GM12878 (cell line): ENCODE results near the gene RPS2. TPM values are rescaled to one million over a fixed set of nuclear protein-coding genes. Genes with fewer than 3 reads are reported as not detected.
A peak's percentile ranks its signal among the peaks of the same experiment; 100 is the strongest.

Source experiments
- BHLHE40 ChIP-seq, 2 experiments: fragments of 450-650 bp in 1 of 2; IDR thresholded peaks; 2 replicates each; pipeline ENCODE4 v1.6.1; 2011 to 2017; ENCODE audit warnings: low read depth in 2 of 2, borderline replicate concordance in 1 of 2, improper control_type of control experiment in 1 of 2, low read length in 1 of 2, mild to moderate bottlenecking in 1 of 2
- CREB1 ChIP-seq: IDR thresholded peaks from 2 replicates; pipeline ENCODE4 v1.6.1; 2012; ENCODE audit warnings: low read depth, mild to moderate bottlenecking, inconsistent platforms
- CREM ChIP-seq: IDR thresholded peaks from 2 replicates; pipeline ENCODE4 v1.6.1; 2014; ENCODE audit warnings: antibody characterized with exemption, low read depth
- CTCF ChIP-seq, 3 experiments: IDR thresholded peaks in 2 of 3; conservative IDR thresholded peaks in 1 of 3; 2 replicates each; pipeline ENCODE4 v1.5.1; 2011; ENCODE audit warnings: low read depth in 3 of 3, low read length in 3 of 3, mild to moderate bottlenecking in 3 of 3, control low read depth in 2 of 3, moderate library complexity in 2 of 3, inconsistent platforms in 1 of 3, mixed read lengths in 1 of 3; ENCODE audit not compliant: control insufficient read depth in 2 of 3, insufficient read depth in 1 of 3; ENCODE audit errors: extremely low read depth in 1 of 3
- E2F4 ChIP-seq: IDR thresholded peaks from 2 replicates; pipeline ENCODE4 v1.6.1; 2012; ENCODE audit warnings: low read depth, low read length, improper control_type of control experiment
- MAX ChIP-seq: IDR thresholded peaks from 2 replicates; pipeline ENCODE4 v1.6.1; 2012; ENCODE audit warnings: low read depth, low read length, improper control_type of control experiment
- MYC ChIP-seq: IDR thresholded peaks from 2 replicates; pipeline ENCODE4 v1.6.1; 2011; ENCODE audit warnings: mild to moderate bottlenecking, low read length, moderate library complexity, inconsistent platforms; ENCODE audit not compliant: insufficient read depth, insufficient replicate concordance, insufficient read length, severe bottlenecking
- PBX3 ChIP-seq: IDR thresholded peaks from 2 replicates; pipeline ENCODE4 v1.6.1; 2011; ENCODE audit warnings: mild to moderate bottlenecking, low read depth, low read length, moderate library complexity; ENCODE audit not compliant: insufficient replicate concordance
- REST ChIP-seq: IDR thresholded peaks from 2 replicates; pipeline ENCODE4 v1.6.1; 2012; ENCODE audit warnings: mild to moderate bottlenecking, low read depth, low read length
- SMC3 ChIP-seq: IDR thresholded peaks from 2 replicates; pipeline ENCODE4 v1.6.1; 2011; ENCODE audit warnings: low read length, improper control_type of control experiment, borderline replicate concordance
- SP1 ChIP-seq: IDR thresholded peaks from one replicate; pipeline ENCODE4 v1.6.1; 2011; ENCODE audit warnings: low read depth, low read length
- TAF1 ChIP-seq: IDR thresholded peaks from 2 replicates; pipeline ENCODE4 v1.6.1; 2011; ENCODE audit warnings: mild to moderate bottlenecking, low read depth, low read length, borderline replicate concordance
- TBL1XR1 ChIP-seq: IDR thresholded peaks from 2 replicates; pipeline ENCODE4 v1.6.1; 2012; ENCODE audit warnings: low read depth, low read length, improper control_type of control experiment
- YY1 ChIP-seq: IDR thresholded peaks from 2 replicates; pipeline ENCODE4 v1.6.1; 2011; ENCODE audit warnings: low read depth, mild to moderate bottlenecking, low read length
- ZBTB11 ChIP-seq: fragments of 450-650 bp; formaldehyde crosslinking; IDR thresholded peaks from 2 replicates; pipeline ENCODE4 v1.5.0; 2022; ENCODE audit warnings: mild to moderate bottlenecking, missing genetic modification characterization
- ZNF384 ChIP-seq: IDR thresholded peaks from 2 replicates; pipeline ENCODE4 v1.6.1; 2012; ENCODE audit warnings: low read depth, mild to moderate bottlenecking, low read length, improper control_type of control experiment, borderline replicate concordance
- polyA plus RNA-seq, 11 experiments: library from polyadenylated mRNA; depleted of rRNA in 4 of 11; unstranded in 6 of 11; stranded (reverse) in 5 of 11; fragments of >200 nt; fragmentation: Nextera tagmentation in 4 of 11; fragmentation: Illumina TruSeq in 1 of 11; extraction: Ambion mirVana in 4 of 11; extraction: Trizol in 1 of 11; gene quantifications; 1 replicate in 1 of 11; 2 replicates in 10 of 11; pipeline versions ENCODE4 v1.2.1 to v1.2.3, GENCODE V29; 2011 to 2016; ENCODE audit warnings: inconsistent platforms in 2 of 11, missing spikeins in 2 of 11, low read depth in 1 of 11
- total RNA-seq, 4 experiments: library from RNA; depleted of rRNA in 3 of 4; stranded (reverse); fragments of >200 nt in 3 of 4; fragmentation: Illumina TruSeq in 1 of 4; extraction: Trizol in 1 of 4; gene quantifications; 2 replicates each; pipeline versions ENCODE4 v1.2.1 to v1.2.3, GENCODE V29; 2013 to 2021

Gene RPS2
- total and polyA plus RNA-seq, 10 of the 15 experiments (the other 5 are each of a cell fraction or from before 2014, with no cell fraction given), result 1,295 to 7,121 (median 3,933) TPM

GRCh38 chr16:1964506-1965395 is at the start of gene RPS2 (continued):
- peak; percentile 63 for TF ChIP-seq REST
- TF ChIP-seq SMC3, result no peak
- TF ChIP-seq SP1, result peak; percentile 93
- peak; percentile 99 for TF ChIP-seq MYC
- peak; percentile 100 for TF ChIP-seq TAF1
- peak; percentile 74; the same call in 1 of the 2 replicates for TF ChIP-seq MAX
- TF ChIP-seq CREB1, result peak; percentile 97
- no peak for TF ChIP-seq ZBTB11
- peak; percentile 98 for TF ChIP-seq CREM
- TF ChIP-seq TBL1XR1, result no peak
- no peak for TF ChIP-seq CTCF (IDR thresholded peaks at IDR 0.05 in 2 of 3, conservative IDR thresholded peaks at IDR 0.05 in 1 of 3; ENCODE audit: control insufficient read depth in 2 of 3, extremely low read depth in 1 of 3, insufficient read depth in 1 of 3, low read depth in 3 of 3, low read length in 3 of 3)
- TF ChIP-seq ZNF384, result no peak
- TF ChIP-seq YY1, result peak; percentile 81
- peak; percentile 69 to 92; a peak in 3 of 4 replicates for TF ChIP-seq BHLHE40 (IDR thresholded peaks at IDR 0.05; ENCODE audit: borderline replicate concordance in 1 of 2, low read depth in 2 of 2, low read length in 1 of 2)
- peak; percentile 40; the same call in 1 of the 2 replicates for TF ChIP-seq E2F4
- peak; percentile 18 for TF ChIP-seq PBX3
